GM18499 (cell line): ENCODE results near the gene ETFB.
"Not testable (repeated sequence)": the region's sequence is repeated elsewhere in the genome, so short reads cannot be mapped to it uniquely, and the experiment has no call there.

Experiments used
- ATAC-seq: cut with Tn5 transposase; IDR thresholded peaks from one replicate; pipeline ENCODE4 v1.9.1; 2021; ENCODE audit warnings: moderate number of reproducible peaks; ENCODE audit not compliant: insufficient read depth, unreplicated experiment

The ETFB gene

DNA sequence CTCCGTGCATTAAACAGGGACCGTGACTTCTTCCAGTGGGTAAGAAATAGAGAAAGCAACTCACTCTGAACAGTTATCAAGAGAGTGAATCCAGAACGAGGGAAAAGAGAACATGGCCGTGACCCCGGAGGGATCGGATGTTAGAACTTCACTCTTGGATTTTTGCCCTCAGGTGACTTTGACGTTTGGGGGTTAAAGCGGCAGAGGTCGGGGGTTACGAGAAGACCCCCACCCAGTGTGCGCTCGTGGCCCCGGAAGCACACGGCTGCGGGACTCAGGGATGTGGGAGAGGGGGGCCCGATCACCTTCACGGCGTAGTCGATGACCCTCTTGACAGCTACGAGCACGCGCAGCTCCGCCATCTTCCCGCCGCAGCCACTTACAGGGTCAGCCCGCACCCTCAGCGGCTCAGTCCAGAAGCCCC, at the start of gene ETFB:
ETFB (minus strand) TSS at position 424 of the 424 bp plus-strand sequence; CDS start at position 362, 62 bp downstream.
- ATAC-seq: no peak

DNA sequence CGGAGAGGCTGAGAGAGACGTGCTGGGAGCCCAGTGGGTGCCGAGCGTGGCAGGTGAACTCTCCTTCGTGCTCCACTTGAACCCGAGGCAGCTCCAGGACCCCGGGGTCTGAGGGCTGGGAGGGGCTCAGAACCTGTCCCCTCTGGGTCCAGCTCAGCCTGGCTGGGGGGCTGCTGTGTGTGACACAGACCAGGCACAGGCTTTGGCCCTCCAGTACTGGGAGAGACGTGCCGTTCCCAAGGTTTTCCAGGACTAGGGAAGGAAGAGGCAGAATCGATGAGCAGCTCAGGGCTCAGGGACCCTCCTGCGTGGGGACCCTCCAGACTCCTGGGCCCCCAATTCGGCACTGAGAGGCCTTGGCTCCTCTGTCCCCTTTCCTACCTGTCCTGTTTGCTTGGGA, 49.0 kb upstream of the ETFB start:
- no peak for ATAC-seq

DNA sequence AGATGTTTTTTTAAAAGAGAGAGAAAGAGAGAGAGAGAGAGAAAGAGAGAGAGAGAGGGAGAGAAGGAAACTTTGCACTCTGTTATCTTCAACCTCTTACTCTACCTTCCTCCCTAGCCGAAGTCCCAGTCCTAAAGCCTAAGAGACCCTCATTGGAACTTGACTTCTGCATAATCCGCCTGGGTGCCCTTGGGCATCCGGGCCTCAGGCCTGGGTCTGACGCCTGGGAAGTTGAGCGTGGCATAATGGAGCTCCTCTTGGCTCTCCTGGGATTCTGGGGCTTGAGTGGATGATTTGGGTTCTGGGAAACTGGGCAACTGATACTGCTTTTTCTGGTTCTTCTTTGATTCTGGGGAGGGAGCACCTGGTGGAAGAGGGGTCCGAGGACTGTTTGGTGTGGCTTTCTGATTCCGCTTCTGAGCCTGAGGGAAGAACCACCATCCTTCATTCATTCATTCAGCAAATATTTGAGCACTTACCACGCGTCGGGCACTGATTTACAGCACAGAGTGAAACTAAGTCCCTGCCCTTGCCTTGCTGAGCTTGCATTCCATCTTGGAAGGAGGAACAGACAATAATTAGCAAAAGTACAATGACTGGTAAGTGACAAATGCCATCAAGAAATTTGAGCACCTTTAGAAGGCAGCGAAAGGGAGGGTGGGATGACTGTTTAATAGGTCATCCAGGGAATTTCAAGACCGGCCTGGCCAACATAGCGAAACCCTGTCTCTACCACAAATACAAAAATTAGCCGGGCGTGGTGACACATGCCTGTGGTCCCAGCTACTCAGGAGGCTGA, 45.0 kb upstream of the ETFB start:
- no peak for ATAC-seq

DNA sequence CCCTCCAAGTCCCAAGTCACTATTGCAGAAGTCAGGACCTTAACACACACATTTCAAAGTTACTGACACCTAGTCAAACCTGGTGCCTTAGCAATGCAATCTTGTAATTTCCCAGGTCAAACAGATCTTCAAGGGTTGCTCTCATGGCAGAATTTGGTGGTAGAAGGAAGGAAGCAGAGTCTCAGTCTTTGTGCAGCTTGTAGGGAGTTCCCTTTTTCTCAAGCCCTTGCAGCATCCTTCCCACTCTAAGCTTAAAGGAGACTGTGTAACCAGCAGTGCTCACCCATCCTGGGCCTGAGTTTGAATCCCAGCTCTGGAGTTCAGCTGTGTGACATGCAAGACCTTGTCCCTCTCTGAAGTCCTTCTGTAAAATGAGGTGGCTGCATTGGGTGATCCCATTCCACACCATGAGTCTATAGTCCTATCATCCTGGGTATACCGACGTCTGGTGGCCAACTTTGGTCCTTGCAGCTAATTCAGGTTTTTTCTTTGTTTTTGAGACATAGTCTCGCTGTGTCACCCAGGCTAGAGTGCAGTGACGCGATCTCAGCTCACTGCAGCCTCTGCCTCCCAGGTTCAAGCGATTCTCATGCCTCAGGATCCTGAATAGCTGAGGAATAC, 41.4 kb upstream of the ETFB start:
- ATAC-seq: no peak

DNA sequence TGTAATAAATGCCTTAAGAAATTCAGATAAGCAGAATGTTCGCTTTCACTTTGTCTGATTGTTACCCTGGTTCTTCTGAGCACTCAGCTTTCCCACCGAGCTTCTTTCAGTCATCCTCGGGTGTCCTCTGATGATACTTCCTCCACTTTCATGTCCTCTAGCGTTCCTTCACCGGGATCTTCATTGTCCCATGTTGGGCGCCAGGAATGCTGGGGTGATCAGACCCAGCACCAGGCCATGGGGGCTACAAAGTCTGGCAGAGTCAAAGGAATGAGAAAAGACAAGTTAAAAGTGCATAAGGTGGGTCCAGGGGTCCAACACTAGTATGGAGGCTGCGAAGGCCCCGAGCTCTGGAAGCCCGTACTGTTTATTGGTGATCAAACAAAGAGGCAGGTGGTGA, 35.9 kb upstream of the ETFB start:
- no peak for ATAC-seq

DNA sequence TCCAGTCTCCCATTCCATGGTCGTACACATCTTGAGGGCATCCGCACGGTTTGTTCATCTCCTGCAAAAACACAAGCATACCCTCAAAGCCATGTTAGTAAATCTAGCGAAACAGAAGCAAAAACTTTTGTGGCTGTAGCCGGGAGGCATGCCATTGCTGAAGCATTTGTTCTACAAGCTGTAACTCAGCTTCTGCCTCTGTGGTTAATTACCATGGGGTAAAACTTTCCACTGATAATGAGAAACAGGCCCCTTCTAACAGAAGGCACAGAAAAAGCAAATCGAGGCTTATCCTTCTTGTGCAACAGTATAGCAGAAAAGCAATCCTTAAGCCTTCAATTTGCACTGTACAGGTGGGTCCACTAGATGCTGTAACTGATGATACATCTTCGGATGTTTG, 33.7 kb upstream of the ETFB start:
- ATAC-seq: not testable (repeated sequence)

DNA sequence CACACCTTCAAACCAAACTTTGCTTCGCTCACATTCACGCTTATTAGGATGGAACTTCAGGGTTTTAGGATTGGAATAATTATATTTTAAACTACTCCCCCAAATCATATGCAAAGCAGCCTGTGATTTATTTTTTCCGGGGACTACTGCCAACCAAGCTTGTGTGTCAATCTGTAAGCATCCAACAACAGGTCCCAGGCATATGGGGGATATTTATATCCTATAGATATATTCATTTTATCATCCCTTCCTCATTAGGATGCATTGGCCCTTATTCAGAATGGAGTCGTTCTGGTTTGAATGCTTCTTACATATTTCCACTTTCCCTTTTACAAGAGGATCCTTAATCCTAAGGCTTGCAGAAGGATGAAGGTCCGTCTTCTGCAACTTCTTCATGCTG, 33.0 kb upstream of the ETFB start:
- no peak for ATAC-seq

DNA sequence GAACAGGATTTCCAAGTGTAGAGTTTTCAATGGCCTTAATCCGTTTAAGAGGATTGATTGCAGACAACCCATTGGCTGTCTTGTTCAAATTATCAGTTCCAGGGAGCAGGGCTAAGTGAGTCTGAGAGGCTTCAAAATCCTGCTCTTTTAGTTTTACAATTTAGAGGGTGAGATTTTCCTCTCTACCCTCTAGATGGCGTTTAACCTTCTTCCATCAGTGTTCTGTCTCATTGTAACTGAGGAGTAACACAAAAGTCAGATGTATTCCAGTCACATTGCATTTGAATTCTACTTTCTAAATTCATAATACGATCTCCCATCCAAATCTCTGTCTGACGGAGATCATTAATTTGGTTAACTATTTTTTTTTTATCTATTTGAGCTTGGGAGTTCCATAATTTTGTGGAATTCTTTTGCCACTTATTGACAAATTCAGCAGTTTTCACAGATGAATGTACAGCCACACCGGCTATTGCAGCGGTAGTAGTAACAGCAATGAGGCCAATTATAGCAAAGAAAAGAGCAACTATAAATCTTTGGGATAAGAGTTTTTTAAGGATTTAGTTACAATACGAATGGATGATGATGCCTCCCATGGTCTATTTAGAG, 32.0 kb upstream of the ETFB start:
- no peak for ATAC-seq

DNA sequence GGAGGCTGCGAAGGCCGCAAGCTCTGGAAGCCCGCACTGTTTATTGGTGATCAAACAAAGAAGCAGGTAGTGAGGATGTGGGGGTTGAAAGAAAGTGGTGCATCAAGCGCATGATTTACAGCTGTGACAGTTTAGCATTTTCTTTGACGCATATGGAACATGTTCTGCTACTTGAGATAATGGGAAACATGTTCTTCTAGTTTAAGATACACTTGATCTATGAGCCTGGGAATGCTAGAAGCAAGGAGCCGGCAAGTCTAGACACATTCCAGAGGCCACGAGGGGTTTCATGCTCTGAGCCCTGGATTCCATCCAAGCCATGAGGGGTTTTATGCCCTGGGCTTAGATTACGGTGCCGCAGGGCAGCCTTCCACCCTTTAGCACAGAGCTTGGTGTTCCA, 31.3 kb upstream of the ETFB start:
- not testable (repeated sequence) for ATAC-seq

DNA sequence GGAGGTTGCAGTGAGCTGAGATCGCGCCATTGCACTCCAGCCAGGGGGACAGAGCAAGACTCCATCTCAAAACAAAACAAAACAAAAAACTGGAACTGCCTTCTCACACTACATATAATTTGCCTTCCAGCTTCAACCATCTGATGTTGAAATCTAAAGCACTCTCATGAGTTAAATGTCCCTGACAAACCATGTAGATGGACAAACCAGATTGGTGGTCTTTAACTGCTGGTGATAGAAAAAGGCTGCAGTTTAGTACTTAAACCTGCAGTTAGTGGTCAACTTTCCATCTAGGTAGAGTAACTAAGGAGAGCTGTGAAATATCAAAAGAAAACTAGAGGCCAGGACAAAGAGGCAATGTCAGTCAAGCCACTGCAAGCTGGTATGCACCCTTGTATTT, 30.0 kb upstream of the ETFB start:
- ATAC-seq: no peak

DNA sequence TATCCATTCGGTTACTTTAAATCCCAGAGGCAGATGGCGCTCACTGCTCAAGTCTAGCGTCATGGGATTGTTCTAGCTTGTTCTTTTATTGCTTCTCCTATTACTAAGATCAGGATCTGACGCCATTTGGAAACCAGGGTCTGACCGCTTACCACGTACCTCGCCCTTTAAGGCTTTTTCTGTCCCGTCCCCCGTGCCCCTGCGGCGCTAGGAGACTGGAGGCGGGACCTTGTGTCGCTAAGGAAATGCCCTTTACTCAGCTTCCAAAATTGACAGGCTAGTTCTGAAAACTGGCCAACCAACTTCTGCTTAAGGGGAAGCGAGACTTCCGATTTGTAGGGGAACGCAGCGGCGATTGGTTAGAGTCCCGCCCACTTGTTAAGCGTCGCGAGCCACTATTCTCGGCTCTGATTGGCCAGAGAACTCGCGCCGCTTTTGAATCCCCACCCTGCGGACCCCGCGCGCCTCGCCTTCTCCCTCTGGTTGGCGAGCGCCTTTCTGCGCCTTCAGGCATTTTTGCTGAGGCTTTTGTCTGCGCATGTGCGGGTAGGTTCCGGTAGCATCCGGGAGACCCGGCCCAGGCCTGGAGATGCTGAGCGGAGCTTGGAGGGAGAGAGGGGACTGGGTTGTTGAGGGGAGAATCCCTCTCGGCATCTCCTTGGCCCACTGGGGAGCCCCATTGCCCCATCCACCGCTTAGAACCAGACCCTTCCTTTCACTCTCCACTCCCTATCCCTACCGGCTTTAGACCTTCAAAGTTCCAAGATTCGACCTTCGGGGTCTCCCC, 28.1 kb upstream of the ETFB start:
- peak; percentile 66 for ATAC-seq

DNA sequence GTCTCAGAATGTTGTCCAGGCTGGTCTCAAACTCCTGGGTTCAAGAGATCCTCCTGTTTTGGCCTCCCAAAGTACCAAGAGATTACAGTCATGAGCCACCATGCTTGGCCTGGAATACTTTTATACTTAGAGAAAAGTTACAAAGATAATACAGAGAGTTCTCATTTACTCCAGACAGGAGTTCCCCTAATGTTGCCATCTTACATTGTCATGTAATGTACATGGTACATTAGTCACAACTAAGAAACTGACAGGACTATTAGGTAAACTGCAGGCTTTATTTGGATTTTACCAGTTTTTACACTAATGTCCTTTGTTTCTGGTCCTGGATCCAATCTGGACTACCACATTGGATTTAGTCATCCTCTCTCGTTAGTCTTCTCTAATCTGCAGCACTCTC, 26.5 kb upstream of the ETFB start:
- ATAC-seq: no peak

DNA sequence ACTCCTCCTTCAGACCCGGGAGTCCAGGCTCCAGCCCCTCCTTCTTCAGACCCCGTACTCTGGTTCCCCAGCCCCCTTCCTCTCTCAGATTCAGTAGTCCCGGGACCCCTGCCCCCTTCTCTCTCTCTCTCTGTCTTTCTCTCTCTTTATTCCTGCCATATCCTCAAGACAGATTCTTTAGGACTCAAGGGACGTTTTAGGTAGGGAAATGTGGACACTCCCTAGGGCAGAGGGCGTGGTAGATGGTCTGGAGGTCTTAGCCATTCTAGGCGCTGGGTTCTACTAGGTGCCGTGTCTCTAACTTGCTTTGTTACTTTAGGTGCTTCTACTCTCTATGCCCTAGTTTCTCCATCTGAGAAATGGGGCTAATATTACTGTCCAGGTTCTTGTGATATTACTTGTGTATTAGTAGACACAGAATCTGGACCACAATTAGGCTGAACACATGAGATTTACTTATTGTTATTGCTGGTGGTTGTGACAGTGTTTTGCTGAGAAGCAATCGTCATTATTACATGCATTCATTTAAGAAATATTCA, 25.0 kb upstream of the ETFB start:
- ATAC-seq: no peak

DNA sequence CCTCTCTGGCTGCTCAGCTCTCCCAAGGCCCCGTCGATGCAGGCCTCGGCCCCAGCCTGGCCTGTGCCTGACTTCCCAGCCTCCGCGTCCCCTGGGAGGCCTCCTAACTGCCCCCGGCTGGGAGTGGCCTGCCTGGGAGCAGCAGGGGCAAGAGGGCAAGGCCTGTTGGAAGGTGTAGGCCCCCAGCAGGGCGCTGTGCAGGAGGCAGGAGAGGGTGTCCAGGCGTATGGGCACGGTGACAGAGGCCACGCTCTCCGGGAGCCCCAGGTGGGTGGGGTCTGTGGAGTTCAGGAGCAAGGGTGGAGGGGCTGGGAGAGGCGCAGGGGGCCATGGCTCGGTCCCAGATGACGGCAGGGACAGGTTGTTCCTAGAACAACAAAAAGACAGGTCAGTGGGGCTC, 23.0 kb upstream of the ETFB start:
- ATAC-seq: no peak

DNA sequence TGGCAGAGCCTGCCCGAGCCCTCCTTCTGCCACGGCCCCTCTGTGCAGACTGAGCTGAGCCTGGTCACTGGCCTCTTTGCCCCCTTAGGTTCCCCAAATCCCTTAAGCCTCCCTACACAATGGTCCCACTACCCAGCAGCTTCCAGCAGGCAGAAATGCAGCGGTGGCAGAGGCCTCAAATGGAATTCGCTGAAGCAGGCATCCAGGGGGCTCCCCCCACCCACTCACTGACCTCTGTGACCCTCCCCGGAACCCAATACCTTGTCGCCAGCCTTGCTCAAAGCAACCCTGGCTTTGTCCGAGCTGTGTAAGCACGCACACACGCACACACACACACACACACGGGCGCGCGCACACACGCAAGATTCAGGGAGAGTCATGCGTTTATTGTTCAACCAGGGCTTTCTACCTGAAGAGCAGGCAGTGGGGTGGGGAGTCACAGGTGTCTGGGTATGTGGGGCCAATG, 21.8 kb upstream of the ETFB start, which contains the start of gene LIM2:
LIM2 (minus strand) TSS at position 51 of the 466 bp plus-strand sequence. CDS start 531 bp downstream, outside the sequence.
- ATAC-seq: no peak

DNA sequence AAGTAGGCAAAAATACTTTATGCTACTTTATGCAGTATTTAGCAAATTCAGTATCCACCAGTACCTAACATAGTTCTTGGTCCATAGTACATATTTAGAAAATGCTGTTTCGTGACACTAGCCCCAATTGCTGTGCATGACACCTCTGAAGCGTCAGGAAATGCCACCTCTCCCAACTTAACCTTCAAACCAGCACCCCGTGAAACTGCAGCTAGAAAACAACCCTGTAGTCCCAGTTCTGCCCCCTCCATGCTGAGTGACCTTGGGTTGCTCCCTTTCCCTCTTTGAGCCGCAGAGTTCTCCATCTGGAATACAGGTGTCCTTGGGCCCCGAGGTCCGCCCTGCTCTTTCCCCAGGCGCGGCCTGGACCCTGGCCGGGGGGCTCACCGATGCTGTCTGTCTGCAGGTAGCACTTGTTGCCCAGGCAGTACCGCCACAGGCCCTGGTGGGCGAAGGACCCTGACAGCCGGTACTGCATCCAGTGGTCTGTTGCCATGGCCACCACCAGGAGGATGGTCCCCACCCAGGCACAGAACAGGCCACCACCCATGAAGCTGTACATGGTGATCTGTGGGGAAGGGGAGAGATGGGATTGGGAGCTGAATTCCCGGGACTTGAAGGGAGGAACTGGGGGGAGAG, 20.8 kb upstream of the ETFB start:
- no peak for ATAC-seq

DNA sequence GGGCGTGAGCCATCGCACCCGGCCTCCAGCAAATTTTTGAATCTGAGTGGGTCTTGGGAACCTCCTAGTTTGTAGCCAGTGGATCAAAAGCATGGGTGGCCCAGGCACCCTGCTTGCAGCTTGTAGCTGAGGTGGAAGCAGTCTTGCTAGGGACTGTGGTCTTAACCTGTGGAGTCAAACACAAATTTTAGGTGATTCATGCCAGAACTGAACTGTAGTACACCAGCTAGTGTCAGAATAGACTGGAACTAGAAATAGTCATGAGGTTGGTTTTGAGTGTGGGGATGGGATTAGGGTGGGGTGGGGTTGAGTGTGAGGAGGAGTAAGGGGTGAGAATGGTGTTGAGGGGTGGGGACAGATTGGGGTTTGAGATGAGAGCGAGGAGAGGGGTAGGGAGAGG, 15.8 kb upstream of the ETFB start:
- ATAC-seq: no peak

DNA sequence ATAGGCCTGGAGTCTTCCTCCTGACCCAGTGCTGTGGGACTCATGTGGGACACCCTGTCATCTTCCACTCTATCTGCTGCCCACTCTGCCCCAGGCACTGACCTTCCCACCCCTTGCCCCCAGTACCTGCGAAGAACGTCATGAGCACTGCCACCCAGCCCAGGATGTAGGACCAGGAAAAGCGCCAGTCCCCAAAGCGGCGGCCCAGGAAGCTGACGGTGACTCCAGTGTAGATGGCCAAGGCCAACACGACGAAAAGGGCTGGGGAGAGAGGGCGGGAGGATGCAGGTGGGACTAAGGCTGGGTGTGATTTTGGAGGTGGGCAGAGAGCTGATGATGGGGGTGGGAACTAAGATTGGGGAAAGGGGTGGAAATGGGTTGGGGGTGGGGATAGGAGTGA, 14.2 kb upstream of the ETFB start:
- no peak for ATAC-seq

DNA sequence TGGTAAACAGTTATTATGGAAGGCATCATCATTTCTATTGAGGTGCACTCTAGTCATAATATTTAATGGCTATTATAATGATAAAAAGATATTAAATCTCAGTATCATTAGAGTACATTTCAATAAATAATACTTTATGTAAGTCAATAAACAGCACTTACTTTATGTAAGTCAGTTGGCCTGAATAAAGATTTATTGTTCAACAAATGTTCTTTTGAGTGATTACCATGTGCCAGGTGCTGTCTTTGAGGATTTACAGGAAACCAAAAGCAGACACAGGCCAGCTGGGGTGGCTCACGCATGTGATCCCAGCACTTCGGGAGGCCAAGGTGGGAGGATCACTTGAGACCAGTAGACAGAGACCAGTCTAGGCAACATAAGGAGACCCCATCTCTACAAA, 11.2 kb upstream of the ETFB start:
- no peak for ATAC-seq
